DMS79 (cell line): ENCODE measurements around the gene VIPAS39.

ENCODE experiments used
- DNase-seq: peaks from one replicate; lab custom pipeline; 2025; lab: John Stamatoyannopoulos, UW

Gene VIPAS39

GRCh38 chr14:77406086-77406485 lies 51.3 kb downstream of the VIPAS39 start:
- DNase-seq, result no peak

- no peak for DNase-seq
These were observed 53.6 kb downstream of the VIPAS39 start for GRCh38 chr14:77403768-77404167.

- no peak for DNase-seq
These were observed 57.2 kb downstream of the VIPAS39 start for GRCh38 chr14:77400216-77400615.

GRCh38 chr14:77390188-77390587 lies 67.2 kb downstream of the VIPAS39 start:
- DNase-seq, result no peak

- DNase-seq, result no peak
These were observed 78.7 kb downstream of the VIPAS39 start for GRCh38 chr14:77378701-77379100.

GRCh38 chr14:77377502-77377844 lies 79.9 kb downstream of the VIPAS39 start:
- DNase-seq, result no peak

GRCh38 chr14:77376771-77377501 lies 80.5 kb downstream of the VIPAS39 start, which contains the start of the genes SAMD15 and TMED8:
Gene SAMD15, plus strand, starts transcription at chr14:77377379. Its CDS starts 40 bp downstream, at chr14:77377419.
Gene TMED8, minus strand, starts transcription at chr14:77377094. Its CDS starts 41 bp downstream, at chr14:77377053.
- DNase-seq, result peak; percentile 92
